GM23338 (cell line): ENCODE data around the gene AP1B1. TPM values are rescaled to one million over a fixed set of nuclear protein-coding genes. Genes with fewer than 3 reads are reported as not detected.

Source experiments
- ATAC-seq: fragments of 200-7000 bp; cut with Tn5 transposase; 3 replicates; pipeline ENCODE4 v1.9.1; 2020
- DNase-seq: peaks from one replicate; pipeline ENCODE4 v3.0.0-alpha.2; 2015; ENCODE audit warnings: low spot score
- H2AFZ ChIP-seq: fragments of 200-600 bp; sonication (generic); 2 replicates; pipeline ENCODE4 v1.8.0; 2016; ENCODE audit warnings: antibody characterized with exemption, mild to moderate bottlenecking, moderate library complexity
- H3F3A ChIP-seq: fragments of 200-600 bp; sonication (generic); replicated peaks from 2 replicates; pipeline ENCODE4 v1.8.0; 2017; ENCODE audit warnings: antibody characterized with exemption, mixed run types, low read depth
- H3K27ac ChIP-seq: fragments of 200-600 bp; sonication (generic); 2 replicates; pipeline ENCODE4 v1.6.1; 2016; ENCODE audit warnings: low read depth
- H3K27me3 ChIP-seq: fragments of 200-600 bp; sonication (generic); 2 replicates; pipeline ENCODE4 v1.8.0; 2016; ENCODE audit warnings: mild to moderate bottlenecking, mixed run types, moderate library complexity; ENCODE audit not compliant: insufficient read depth
- H3K36me3 ChIP-seq: fragments of 200-600 bp; sonication (generic); 2 replicates; pipeline ENCODE4 v1.8.0; 2016; ENCODE audit warnings: mild to moderate bottlenecking; ENCODE audit not compliant: insufficient read depth
- H3K4me1 ChIP-seq: fragments of 200-600 bp; sonication (generic); 2 replicates; pipeline ENCODE4 v1.8.0; 2016; ENCODE audit warnings: mild to moderate bottlenecking, moderate library complexity; ENCODE audit not compliant: insufficient read depth
- H3K4me2 ChIP-seq: fragments of 200-600 bp; sonication (generic); 2 replicates; pipeline ENCODE4 v1.7.1; 2017; ENCODE audit warnings: mixed run types
- H3K4me3 ChIP-seq: fragments of 200-600 bp; sonication (generic); 2 replicates; pipeline ENCODE4 v1.6.1; 2016; ENCODE audit warnings: mixed run types
- H3K79me2 ChIP-seq: fragments of 200-600 bp; sonication (generic); replicated peaks from 2 replicates; pipeline ENCODE4 v1.8.0; 2017; ENCODE audit warnings: mild to moderate bottlenecking; ENCODE audit not compliant: insufficient read depth
- H3K9me2 ChIP-seq: fragments of 200-600 bp; sonication (generic); 2 replicates; pipeline ENCODE4 v1.8.0; 2017; ENCODE audit not compliant: insufficient read depth
- H4K20me1 ChIP-seq: fragments of 200-600 bp; sonication (generic); replicated peaks from 2 replicates; pipeline ENCODE4 v1.8.0; 2017; ENCODE audit warnings: mild to moderate bottlenecking; ENCODE audit not compliant: insufficient read depth
- H3K27ac Mint-ChIP-seq: 2 replicates; pipeline ENCODE4 v1.8.0; 2020; ENCODE audit warnings: inconsistent platforms, mild to moderate bottlenecking, moderate library complexity, mixed read lengths
- H3K27me3 Mint-ChIP-seq: 3 replicates; pipeline ENCODE4 v1.8.0; 2022; ENCODE audit warnings: low read depth, mild to moderate bottlenecking, moderate library complexity, mixed read lengths, inconsistent platforms; ENCODE audit not compliant: insufficient read depth, poor library complexity
- H3K36me3 Mint-ChIP-seq: 3 replicates; pipeline ENCODE4 v1.8.0; 2021; ENCODE audit warnings: low read depth, mild to moderate bottlenecking, inconsistent platforms, moderate library complexity, mixed read lengths
- H3K4me1 Mint-ChIP-seq: 3 replicates; pipeline ENCODE4 v1.8.0; 2020; ENCODE audit warnings: mild to moderate bottlenecking, inconsistent platforms, mixed read lengths
- H3K4me3 Mint-ChIP-seq: 3 replicates; pipeline ENCODE4 v1.8.0; 2021; ENCODE audit warnings: moderate library complexity, mild to moderate bottlenecking, inconsistent platforms, mixed read lengths
- H3K9me3 Mint-ChIP-seq: 3 replicates; pipeline ENCODE4 v1.8.0; 2020; ENCODE audit warnings: moderate library complexity, mild to moderate bottlenecking, inconsistent platforms, mixed read lengths
- CREB1 ChIP-seq: fragments of 250-450 bp; sonication (Bioruptor Pico); IDR thresholded peaks from 2 replicates; pipeline ENCODE4 v1.5.0; 2020; ENCODE audit warnings: low read depth, mild to moderate bottlenecking, moderate library complexity
- CTCF ChIP-seq, 2 experiments: fragments of 200-600 bp in 1 of 2; sonication (generic) in 1 of 2; conservative IDR thresholded peaks; 2 replicates each; pipeline versions ENCODE4 v1.5.1 to v1.6.1; 2016 to 2017; ENCODE audit warnings: antibody characterized with exemption in 2 of 2, low read depth in 2 of 2, mild to moderate bottlenecking in 2 of 2, moderate library complexity in 1 of 2
- ETS1 ChIP-seq: IDR thresholded peaks from 2 replicates; pipeline ENCODE4 v1.6.1; 2016; ENCODE audit warnings: antibody characterized with exemption
- EZH2 ChIP-seq: fragments of 200-600 bp; sonication (generic); IDR thresholded peaks from one replicate; pipeline ENCODE4 v1.8.0; 2017; ENCODE audit warnings: antibody characterized with exemption, mild to moderate bottlenecking, low read depth; ENCODE audit not compliant: unreplicated experiment
- EZH2phosphoT487 ChIP-seq: fragments of 200-600 bp; sonication (generic); IDR thresholded peaks from one replicate; pipeline ENCODE4 v1.8.1; 2018; ENCODE audit warnings: antibody characterized with exemption; ENCODE audit not compliant: unreplicated experiment
- JUNB ChIP-seq: IDR thresholded peaks from one replicate; pipeline ENCODE4 v1.6.1; 2016; ENCODE audit warnings: antibody characterized with exemption; ENCODE audit not compliant: unreplicated experiment
- NANOG ChIP-seq: IDR thresholded peaks from 2 replicates; pipeline ENCODE4 v1.6.1; 2016; ENCODE audit warnings: antibody characterized with exemption, borderline replicate concordance
- REST ChIP-seq: IDR thresholded peaks from one replicate; pipeline ENCODE4 v1.6.1; 2018; ENCODE audit warnings: antibody characterized with exemption; ENCODE audit not compliant: unreplicated experiment
- STAT1 ChIP-seq: IDR thresholded peaks from one replicate; pipeline ENCODE4 v1.6.1; 2016; ENCODE audit warnings: antibody characterized with exemption; ENCODE audit not compliant: unreplicated experiment
- ZNF114 ChIP-seq: fragments of 250-450 bp; sonication (Bioruptor Pico); IDR thresholded peaks from 2 replicates; pipeline ENCODE4 v1.5.0; 2020; ENCODE audit warnings: mild to moderate bottlenecking, moderate library complexity
- ZNF331 ChIP-seq: fragments of 250-450 bp; sonication (Bioruptor Pico); IDR thresholded peaks from 2 replicates; pipeline ENCODE4 v1.5.0; 2020; ENCODE audit warnings: low read depth, mild to moderate bottlenecking, moderate library complexity
- polyA plus RNA-seq: library from polyadenylated mRNA; unstranded; fragments of >200 nt; fragmentation: Nextera tagmentation; extraction: Ambion mirVana; gene quantifications from 2 replicates; pipeline ENCODE4 v1.2.1, GENCODE V29; 2016
- total RNA-seq: library from RNA; depleted of rRNA; stranded (reverse); fragments of >200 nt; shearing (Covaris generic); gene quantifications from 2 replicates; pipeline ENCODE4 v1.2.3, GENCODE V29; 2014

AP1B1 gene
- total and polyA plus RNA-seq, 2 experiments from 2014 or later = 19.5 to 74.4 TPM

GRCh38 chr22:29337631-29338284 is 50.6 kb downstream of the AP1B1 start:
- no peak overlapping the region for H2AFZ ChIP-seq
- H3K4me1 Mint-ChIP-seq = no peaks in the 10 kb centered on the region
- H3K4me2 ChIP-seq = no peak overlapping the region
- H3K79me2 ChIP-seq = no peaks in the 10 kb centered on the region
- no peaks in the 10 kb centered on the region for H3K9me2 ChIP-seq
- H3F3A ChIP-seq = no peaks in the 10 kb centered on the region
- H3K4me3 ChIP-seq = no peak overlapping the region
- peaks cover 8% of the 10 kb centered on the region for H3K27me3 Mint-ChIP-seq
- no peak overlapping the region for H3K4me3 Mint-ChIP-seq
- TF ChIP-seq EZH2 = no peak
- TF ChIP-seq REST = no peak
- no peak for TF ChIP-seq CREB1 (CRISPR knock-in tag)
- TF ChIP-seq JUNB = no peak
- TF ChIP-seq CTCF (conservative IDR thresholded peaks at IDR 0.05; ENCODE audit: low read depth in 2 of 2) = no peak
- TF ChIP-seq ETS1 = no peak
- TF ChIP-seq STAT1 = no peak
- no peak for TF ChIP-seq NANOG
- no peak for TF ChIP-seq ZNF114 (CRISPR knock-in tag)
- no peak for TF ChIP-seq EZH2phosphoT487
- no peak for TF ChIP-seq ZNF331 (CRISPR knock-in tag)
- H3K27me3 ChIP-seq = no peaks in the 10 kb centered on the region
- no peak overlapping the region for H3K27ac ChIP-seq
- H3K27ac Mint-ChIP-seq = no peak overlapping the region
- no peaks in the 10 kb centered on the region; the same call in 1 of the 2 replicates for H4K20me1 ChIP-seq
- ATAC-seq = no peak
- no peaks in the 10 kb centered on the region for H3K4me1 ChIP-seq
- no peaks in the 10 kb centered on the region for H3K9me3 Mint-ChIP-seq
- no peak for DNase-seq
- H3K36me3 ChIP-seq = peaks cover 8% of the 10 kb centered on the region; the same call in 1 of the 2 replicates
- peaks cover 41% of the 10 kb centered on the region for H3K36me3 Mint-ChIP-seq
